Neuron (in vitro differentiated cells): ENCODE results near the gene KRTAP10-9.
"Not testable (repeated sequence)": the region's sequence is repeated elsewhere in the genome, so short reads cannot be mapped to it uniquely, and the experiment has no call there.

Source experiments
- H2AFZ ChIP-seq: one replicate; pipeline ENCODE4 v1.6.1; 2013; ENCODE audit warnings: low read depth, mild to moderate bottlenecking, inconsistent platforms, low read length, moderate library complexity
- H3K27me3 ChIP-seq: one replicate; pipeline ENCODE4 v1.6.1; 2013; ENCODE audit warnings: low read length; ENCODE audit not compliant: insufficient read depth
- H3K36me3 ChIP-seq: one replicate; pipeline ENCODE4 v1.6.1; 2013; ENCODE audit warnings: low read length; ENCODE audit not compliant: insufficient read depth
- H3K4me1 ChIP-seq: one replicate; pipeline ENCODE4 v1.6.1; 2013; ENCODE audit warnings: low read length; ENCODE audit not compliant: insufficient read depth
- H3K4me3 ChIP-seq: 2 replicates; pipeline ENCODE4 v1.5.1; 2013; ENCODE audit warnings: mild to moderate bottlenecking, low read length, moderate library complexity
- H3K9me3 ChIP-seq: one replicate; pipeline ENCODE4 v1.6.1; 2013; ENCODE audit warnings: low read length

The KRTAP10-9 gene

GRCh38 chr21:44601091-44601490, 25.8 kb upstream of the KRTAP10-9 start:
- H3K27me3 ChIP-seq, H3K4me3 ChIP-seq, H3K9me3 ChIP-seq, H3K4me1 ChIP-seq, H2AFZ ChIP-seq, H3K36me3 ChIP-seq: not testable (repeated sequence)

- Histone ChIP-seq H3K36me3 (no peaks in the 10 kb centered on the region), H3K4me1 (no peaks in the 10 kb centered on the region), H3K4me3 (no peak overlapping the region), H3K27me3 (no peaks in the 10 kb centered on the region), H3K9me3 (peaks cover 6% of the 10 kb centered on the region), H2AFZ (no peak overlapping the region)
Measured at GRCh38 chr21:44601596-44602462, 25.1 kb upstream of the KRTAP10-9 start.

GRCh38 chr21:44602463-44602850, 24.4 kb upstream of the KRTAP10-9 start:
- Histone ChIP-seq H2AFZ (no peak overlapping the region), H3K4me1 (no peaks in the 10 kb centered on the region), H3K4me3 (no peak overlapping the region), H3K9me3 (peaks cover 6% of the 10 kb centered on the region), H3K36me3 (no peaks in the 10 kb centered on the region), H3K27me3 (no peaks in the 10 kb centered on the region)

- no peaks in the 10 kb centered on the region for H3K36me3 ChIP-seq
- H2AFZ ChIP-seq, result no peak overlapping the region
- H3K4me1 ChIP-seq, result no peaks in the 10 kb centered on the region
- no peak overlapping the region for H3K4me3 ChIP-seq
- H3K27me3 ChIP-seq, result no peaks in the 10 kb centered on the region
- peaks cover 4% of the 10 kb centered on the region for H3K9me3 ChIP-seq
Measured at GRCh38 chr21:44603109-44603875, 23.6 kb upstream of the KRTAP10-9 start.

- no peak overlapping the region for H3K4me3 ChIP-seq
- H2AFZ ChIP-seq, result no peak overlapping the region
- no peaks in the 10 kb centered on the region for H3K27me3 ChIP-seq
- H3K4me1 ChIP-seq, result no peaks in the 10 kb centered on the region
- H3K36me3 ChIP-seq, result no peaks in the 10 kb centered on the region
- H3K9me3 ChIP-seq, result peaks cover 4% of the 10 kb centered on the region
Measured at GRCh38 chr21:44603911-44604310, 23.0 kb upstream of the KRTAP10-9 start.

- Histone ChIP-seq H3K27me3 (no peaks in the 10 kb centered on the region), H3K4me1 (no peaks in the 10 kb centered on the region)
Measured at GRCh38 chr21:44606495-44606894, 20.4 kb upstream of the KRTAP10-9 start.

GRCh38 chr21:44609193-44609592, 17.7 kb upstream of the KRTAP10-9 start:
- Histone ChIP-seq H3K9me3 (peaks cover 3% of the 10 kb centered on the region), H3K36me3 (no peaks in the 10 kb centered on the region), H2AFZ (no peak overlapping the region), H3K4me3 (no peak overlapping the region), H3K27me3 (no peaks in the 10 kb centered on the region), H3K4me1 (no peaks in the 10 kb centered on the region)

More at GRCh38 chr21:44606495-44606894, 20.4 kb upstream of the KRTAP10-9 start:
- Histone ChIP-seq H2AFZ (no peak overlapping the region), H3K4me3 (no peak overlapping the region), H3K36me3 (no peaks in the 10 kb centered on the region), H3K9me3 (peaks cover 4% of the 10 kb centered on the region)

- not testable (repeated sequence) for H3K9me3 ChIP-seq, H2AFZ ChIP-seq, H3K36me3 ChIP-seq, H3K27me3 ChIP-seq, H3K4me3 ChIP-seq, H3K4me1 ChIP-seq
Measured at GRCh38 chr21:44610157-44610843, 16.6 kb upstream of the KRTAP10-9 start.

GRCh38 chr21:44611551-44611950, 15.3 kb upstream of the KRTAP10-9 start:
- no peak overlapping the region for H3K4me3 ChIP-seq
- no peak overlapping the region for H2AFZ ChIP-seq
- H3K27me3 ChIP-seq, result no peaks in the 10 kb centered on the region
- peaks cover 3% of the 10 kb centered on the region for H3K9me3 ChIP-seq
- no peaks in the 10 kb centered on the region for H3K4me1 ChIP-seq
- H3K36me3 ChIP-seq, result no peaks in the 10 kb centered on the region

- Histone ChIP-seq H3K36me3 (no peaks in the 10 kb centered on the region), H3K4me3 (no peak within 1 kb of the TSS), H3K27me3 (no peaks in the 10 kb centered on the region), H3K9me3 (peaks cover 3% of the 10 kb centered on the region), H3K4me1 (no peaks in the 10 kb centered on the region), H2AFZ (no peak within 1 kb of the TSS)
Measured at GRCh38 chr21:44612029-44612486, 14.8 kb upstream of the KRTAP10-9 start, which contains the start of gene KRTAP10-8. KRTAP10-8 (plus strand) TSS chr21:44612079; CDS start chr21:44612101, 22 bp downstream.

GRCh38 chr21:44612669-44613229, 14.1 kb upstream of the KRTAP10-9 start:
- no peak overlapping the region for H2AFZ ChIP-seq
- H3K27me3 ChIP-seq, result no peaks in the 10 kb centered on the region
- no peaks in the 10 kb centered on the region for H3K36me3 ChIP-seq
- H3K4me1 ChIP-seq, result no peaks in the 10 kb centered on the region
- H3K4me3 ChIP-seq, result no peak overlapping the region
- peaks cover 3% of the 10 kb centered on the region for H3K9me3 ChIP-seq

GRCh38 chr21:44613386-44614155, 13.3 kb upstream of the KRTAP10-9 start:
- Histone ChIP-seq H3K4me1 (no peaks in the 10 kb centered on the region), H3K27me3 (no peaks in the 10 kb centered on the region), H2AFZ (no peak overlapping the region), H3K36me3 (no peaks in the 10 kb centered on the region), H3K9me3 (peaks cover 3% of the 10 kb centered on the region), H3K4me3 (no peak overlapping the region)
